Fibroblast of skin of abdomen (primary cell): ENCODE results near the gene UNC5CL.
A peak's percentile ranks its signal among the peaks of the same experiment; 100 is the strongest.

ENCODE experiments used
- DNase-seq: peaks from one replicate; pipeline ENCODE4 v3.0.0-alpha.2; 2013

Gene UNC5CL

GRCh38 chr6:41000248-41000647 is 38.8 kb downstream of the UNC5CL start:
- no peak for DNase-seq

GRCh38 chr6:40999569-40999968 is 39.5 kb downstream of the UNC5CL start:
- peak; percentile 37 for DNase-seq

GRCh38 chr6:40998661-40999060 is 40.4 kb downstream of the UNC5CL start:
- DNase-seq: no peak

- DNase-seq: peak; percentile 57
Observed at GRCh38 chr6:40997234-40997957, 41.6 kb downstream of the UNC5CL start.

DNA sequence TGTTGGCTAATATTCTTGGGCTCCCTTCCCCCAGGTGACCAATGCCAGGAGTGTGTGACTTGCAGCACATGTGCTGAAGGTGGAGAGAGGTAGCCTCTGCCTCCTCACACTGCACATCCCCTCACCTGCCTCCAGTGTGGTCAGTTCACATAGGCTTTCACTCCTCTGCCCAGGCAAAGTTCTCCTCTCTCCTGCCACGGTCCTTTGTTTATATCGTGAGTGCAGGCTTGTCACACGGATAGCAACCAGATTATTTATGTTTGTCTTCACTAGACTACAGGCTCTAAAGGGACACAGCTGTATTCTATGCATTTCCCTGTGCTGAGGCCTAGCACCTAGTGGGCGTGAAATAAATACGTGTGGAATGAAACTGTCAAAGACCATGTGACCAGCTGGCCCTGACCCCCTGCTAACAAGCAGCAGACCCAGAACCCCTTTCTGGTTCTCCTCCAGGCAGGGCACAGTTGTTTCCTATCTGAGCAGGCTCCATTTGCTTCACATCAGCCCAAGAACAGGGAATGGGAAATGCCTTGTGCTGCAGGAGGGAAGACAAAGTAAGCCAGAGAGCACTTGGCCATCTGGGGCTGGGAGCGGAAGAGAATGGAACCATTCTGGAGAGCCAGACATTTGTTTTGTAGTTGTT is 42.3 kb downstream of the UNC5CL start:
- DNase-seq: peak; percentile 5

- DNase-seq: no peak
Observed at GRCh38 chr6:40992746-40993145, 46.3 kb downstream of the UNC5CL start.

DNA sequence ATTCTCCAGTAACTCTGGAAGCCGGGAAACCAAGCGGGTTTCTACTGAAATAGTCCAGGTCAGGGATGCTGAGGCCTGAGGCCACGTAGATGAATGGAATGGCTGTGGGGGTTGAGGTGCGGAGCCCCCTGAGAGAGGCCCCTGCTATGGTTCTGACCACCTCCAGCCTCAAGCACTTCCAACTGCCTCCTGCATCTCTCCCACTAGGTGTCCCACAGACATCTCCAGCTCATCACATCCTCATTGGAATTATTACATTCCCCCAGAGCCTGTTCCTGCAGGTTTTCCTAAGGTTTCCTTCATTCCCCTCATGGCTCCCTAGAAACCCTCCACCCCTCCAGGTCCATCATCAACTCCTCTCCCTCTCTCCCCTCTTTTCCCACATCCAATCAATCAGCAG is 48.7 kb downstream of the UNC5CL start:
- no peak for DNase-seq

DNA sequence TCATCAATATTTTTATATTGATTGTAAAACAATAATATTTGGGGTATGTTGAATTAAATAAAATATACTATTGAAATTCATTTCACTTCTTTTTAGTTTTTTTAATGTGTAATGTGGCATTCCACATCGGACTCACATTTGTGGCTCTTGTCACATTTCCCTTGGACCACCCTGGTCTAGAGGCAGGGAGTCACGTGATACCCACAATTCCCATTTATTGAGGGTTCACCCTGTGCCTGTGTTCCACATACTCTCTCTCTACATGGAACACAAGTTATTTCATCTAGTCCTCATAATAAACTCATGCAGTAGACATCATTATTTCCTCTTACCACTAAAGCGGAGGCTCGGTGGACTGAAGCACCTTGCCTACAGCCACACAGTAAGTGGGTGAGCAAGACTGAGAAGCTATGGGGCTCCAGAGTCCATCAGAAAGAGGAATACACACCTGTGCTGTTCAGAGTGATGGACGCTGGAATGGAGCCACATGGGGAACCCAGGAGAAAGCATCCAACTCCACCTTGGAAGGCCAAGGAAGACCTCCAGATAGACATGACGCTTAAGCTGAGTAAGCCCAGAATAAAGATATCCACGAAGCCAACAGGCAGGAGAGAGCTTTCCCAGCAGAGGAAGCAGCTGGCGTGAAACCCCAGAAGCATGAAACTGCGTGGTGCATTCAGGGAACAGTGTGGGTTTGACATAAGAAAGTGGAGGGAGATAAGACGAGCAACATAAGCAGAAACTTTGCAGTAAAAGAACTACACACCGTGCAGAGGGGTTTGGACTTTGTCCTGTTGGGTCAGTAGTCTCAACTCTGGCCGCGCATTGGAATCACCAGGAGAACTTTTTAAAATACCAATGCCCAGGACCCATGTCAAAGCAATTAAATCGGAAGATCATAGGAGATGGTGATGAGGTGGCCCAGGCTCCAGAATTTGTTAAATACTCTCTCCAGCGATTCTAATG is 49.5 kb downstream of the UNC5CL start:
- no peak for DNase-seq

DNA sequence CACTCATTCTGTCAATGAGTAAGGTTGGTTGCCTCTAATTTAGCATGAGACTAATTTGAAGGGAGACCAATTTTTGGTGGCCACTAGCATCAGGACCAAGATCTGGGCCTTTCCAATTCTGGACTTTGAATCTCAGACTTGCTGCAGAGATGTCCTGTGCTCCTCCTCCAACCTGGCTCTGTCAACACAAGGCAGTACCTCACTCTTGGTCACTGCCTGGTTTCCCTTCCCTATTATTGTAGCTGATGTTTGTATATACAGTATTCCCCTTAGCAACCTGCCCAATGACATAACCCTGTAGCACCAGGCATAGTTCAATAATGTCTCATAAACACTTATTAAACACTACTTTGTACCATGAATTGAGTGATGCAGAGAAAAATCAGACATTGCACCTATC is 50.4 kb downstream of the UNC5CL start:
- no peak for DNase-seq

GRCh38 chr6:40986921-40987819 is 51.9 kb downstream of the UNC5CL start:
- DNase-seq: peak; percentile 64

DNA sequence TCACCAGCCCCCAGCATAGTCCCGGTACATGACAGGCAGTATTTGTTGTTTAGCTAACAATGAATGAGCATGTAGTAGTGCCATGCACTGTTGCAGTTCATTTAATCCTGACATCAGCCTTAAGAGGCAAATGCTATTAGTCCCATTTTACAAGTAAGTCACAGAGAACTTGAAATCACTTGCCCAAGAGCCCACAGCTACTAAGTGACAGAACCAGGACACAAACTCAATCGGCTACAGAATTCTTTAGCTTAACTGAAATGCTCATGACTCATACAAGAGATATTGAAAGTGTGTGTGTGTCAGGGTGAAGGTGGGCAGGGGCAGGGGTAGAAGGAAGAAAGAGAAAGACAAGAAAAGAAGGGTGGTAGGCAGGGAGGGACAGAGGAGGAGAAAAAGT is 52.7 kb downstream of the UNC5CL start:
- peak; percentile 34 for DNase-seq

DNA sequence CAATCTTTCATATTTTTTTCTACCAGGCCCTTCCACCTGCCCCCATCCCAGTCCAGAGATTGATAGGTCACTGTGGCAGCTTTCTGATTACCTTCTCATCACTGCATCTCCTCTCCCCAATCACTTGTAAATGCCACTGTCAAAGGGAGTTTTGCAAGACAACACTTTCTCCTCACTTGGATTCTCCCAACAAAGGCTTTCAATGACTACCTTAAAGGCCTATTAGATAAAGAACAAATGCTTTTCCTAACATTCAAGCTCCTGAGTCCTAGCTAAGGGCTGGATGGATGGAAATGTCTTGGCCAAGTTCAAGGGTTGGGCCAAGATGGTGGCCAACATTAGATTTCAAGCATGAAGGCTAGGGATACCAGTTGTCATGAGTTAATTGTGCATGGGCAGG is 55.3 kb downstream of the UNC5CL start:
- no peak for DNase-seq

DNA sequence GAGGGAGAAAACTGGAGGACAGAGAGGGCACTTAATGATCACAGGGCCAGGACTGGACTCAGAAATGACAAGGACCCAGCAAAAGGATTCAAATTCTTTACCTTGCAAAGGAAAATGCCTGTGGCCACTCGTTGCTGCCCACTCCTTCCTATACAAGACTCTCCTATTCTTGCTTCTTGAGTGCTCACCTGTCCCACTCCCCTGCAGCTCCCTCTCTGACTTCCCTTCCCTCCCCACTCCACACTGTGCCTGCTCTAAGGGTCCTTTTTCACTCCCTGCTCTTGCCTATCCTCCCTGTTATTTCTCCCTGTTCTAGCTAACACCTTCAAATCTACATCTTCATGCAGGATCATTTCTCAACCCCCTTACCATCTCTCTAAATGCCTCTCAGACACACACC is 56.1 kb downstream of the UNC5CL start:
- DNase-seq: no peak

GRCh38 chr6:40978687-40979289 is 60.2 kb downstream of the UNC5CL start:
- no peak for DNase-seq

DNA sequence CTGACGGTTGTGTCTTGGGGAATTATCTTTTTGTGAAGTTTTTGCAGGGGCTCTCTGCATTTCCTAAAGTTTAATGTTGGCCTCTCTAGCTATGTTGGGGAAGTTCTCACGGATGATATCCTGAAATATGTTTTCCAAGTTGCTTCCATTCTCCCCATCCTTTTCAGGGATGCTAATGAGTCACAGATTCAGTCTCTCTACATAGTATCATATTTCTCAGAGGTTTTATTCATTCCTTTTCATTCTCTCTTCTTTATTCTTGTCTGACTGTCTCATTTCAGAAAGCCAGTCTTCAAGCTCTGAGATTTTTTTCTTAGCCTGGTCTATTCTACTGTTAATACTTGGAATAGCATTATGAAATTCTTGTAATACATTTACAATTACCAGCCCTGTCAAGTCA is 61.3 kb downstream of the UNC5CL start:
- DNase-seq: peak; percentile 27

GRCh38 chr6:40977085-40977484 is 61.9 kb downstream of the UNC5CL start:
- no peak for DNase-seq
